ENCODE measurements around the gene NSUN6.

DNA sequence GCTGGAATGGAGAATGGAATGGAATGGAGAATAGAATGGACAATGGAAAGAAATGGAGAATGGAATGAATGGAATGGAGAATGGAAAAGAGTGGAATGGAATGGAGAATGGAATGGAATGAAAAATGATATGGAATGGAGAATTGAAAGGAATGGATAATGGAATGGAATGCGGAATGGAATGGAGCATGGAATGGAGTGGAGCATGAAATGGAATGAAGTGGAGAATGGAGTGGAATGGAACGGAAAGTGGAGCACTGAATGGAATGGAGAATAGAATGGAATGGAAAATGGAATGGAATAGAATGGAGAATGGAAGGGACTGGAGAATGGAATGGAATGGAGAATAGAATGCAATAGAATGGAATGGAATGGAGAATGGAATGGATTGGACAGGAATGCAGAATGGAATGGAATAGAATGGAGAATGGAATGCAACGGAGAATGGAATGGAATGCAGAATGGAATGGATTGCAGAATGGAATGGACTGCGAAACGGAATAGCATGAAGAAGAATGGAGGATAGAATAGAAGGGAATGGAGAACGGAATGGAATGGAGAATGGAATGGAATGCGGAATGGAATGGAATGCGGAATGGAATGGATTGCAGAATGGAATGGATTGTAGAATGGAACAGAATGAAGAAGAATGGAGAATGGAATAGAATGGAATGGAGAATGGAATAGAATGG lies 89.4 kb downstream of the NSUN6 start:
- TF ChIP-seq GATA3 (IDR thresholded peaks at IDR 0.05; ENCODE audit: low read depth, low read length) (no peak), GATA2 (IDR thresholded peaks at IDR 0.05; ENCODE audit: low read depth, low read length) (no peak)
